ENCODE results near the gene AURKAIP1. TPM values are rescaled to one million over a fixed set of nuclear protein-coding genes. Genes with fewer than 3 reads are reported as not detected.

The AURKAIP1 gene
- polyA plus RNA-seq, 2 donors: 155 to 158 TPM

Other genes with a start within 250 kb of the AURKAIP1 start
- gene TTLL10, start 201.3 kb downstream of the AURKAIP1 start, polyA plus RNA-seq: under 1 TPM; 0.28 to 0.43 TPM
- 1 to 10 TPM; 1.9 to 4.3 TPM for gene TNFRSF18, start 168.6 kb downstream of the AURKAIP1 start, polyA plus RNA-seq
- gene TNFRSF4, start 161.1 kb downstream of the AURKAIP1 start, polyA plus RNA-seq: 1 to 10 TPM in 1 of 2 donors, under 1 TPM in 1; 0.73 to 1.1 TPM
- gene SDF4, start 143.2 kb downstream of the AURKAIP1 start, polyA plus RNA-seq: 10 to 100 TPM; 43.9 to 68.0 TPM
- 1 to 10 TPM; 4.5 to 6.7 TPM for gene B3GALT6, start 143.0 kb downstream of the AURKAIP1 start, polyA plus RNA-seq
- 1 to 10 TPM; 1.6 to 3.0 TPM for gene C1QTNF12, start 128.5 kb downstream of the AURKAIP1 start, polyA plus RNA-seq
- 10 to 100 TPM; 38.2 to 40.9 TPM for gene UBE2J2, start 101.4 kb downstream of the AURKAIP1 start, polyA plus RNA-seq
- gene SCNN1D, start 94.8 kb downstream of the AURKAIP1 start, polyA plus RNA-seq: 1 to 10 TPM; 2.8 to 9.9 TPM
- 100 to 1,000 TPM in 1 of 2 donors, 10 to 100 TPM in 1; 47.7 to 120 TPM for gene ACAP3, start 67.3 kb downstream of the AURKAIP1 start, polyA plus RNA-seq
- gene PUSL1, start 66.6 kb downstream of the AURKAIP1 start, polyA plus RNA-seq: 10 to 100 TPM; 24.4 to 24.8 TPM
- gene INTS11, start 50.5 kb downstream of the AURKAIP1 start, polyA plus RNA-seq: 100 to 1,000 TPM in 1 of 2 donors, 10 to 100 TPM in 1; 74.1 to 127 TPM
- gene CPTP, start 50.4 kb downstream of the AURKAIP1 start, polyA plus RNA-seq: 10 to 100 TPM; 38.3 to 73.1 TPM
- 1 to 10 TPM in 1 of 2 donors, under 1 TPM in 1; 0.28 to 1.9 TPM for gene TAS1R3, start 43.9 kb downstream of the AURKAIP1 start, polyA plus RNA-seq
- 100 to 1,000 TPM in 1 of 2 donors, 10 to 100 TPM in 1; 57.5 to 107 TPM for gene DVL1, start 25.8 kb downstream of the AURKAIP1 start, polyA plus RNA-seq
- 10 to 100 TPM in 1 of 2 donors, 1 to 10 TPM in 1; 7.5 to 14.7 TPM for gene MXRA8, start 16.7 kb downstream of the AURKAIP1 start, polyA plus RNA-seq
- 100 to 1,000 TPM in 1 of 2 donors, 10 to 100 TPM in 1; 97.9 to 210 TPM for gene CCNL2, start 24.1 kb upstream of the AURKAIP1 start, polyA plus RNA-seq
- gene MRPL20, start 32.1 kb upstream of the AURKAIP1 start, polyA plus RNA-seq: 100 to 1,000 TPM in 1 of 2 donors, 10 to 100 TPM in 1; 59.1 to 148 TPM
- gene ANKRD65, start 46.1 kb upstream of the AURKAIP1 start, polyA plus RNA-seq: 10 to 100 TPM; 10.6 to 12.4 TPM
- 10 to 100 TPM; 21.0 to 21.4 TPM for gene VWA1, start 60.5 kb upstream of the AURKAIP1 start, polyA plus RNA-seq
- gene ATAD3C, start 74.5 kb upstream of the AURKAIP1 start, polyA plus RNA-seq: 1 to 10 TPM; 1.8 to 2.1 TPM
- gene ATAD3B, start 96.6 kb upstream of the AURKAIP1 start, polyA plus RNA-seq: 10 to 100 TPM; 20.7 to 43.3 TPM
- gene ATAD3A, start 137.0 kb upstream of the AURKAIP1 start, polyA plus RNA-seq: 10 to 100 TPM; 25.4 to 26.1 TPM
- 1 to 10 TPM; 2.1 to 3.1 TPM for gene TMEM240, start 165.4 kb upstream of the AURKAIP1 start, polyA plus RNA-seq
- gene SSU72, start 199.7 kb upstream of the AURKAIP1 start, polyA plus RNA-seq: 10 to 100 TPM; 67.7 to 91.4 TPM
- 1 to 10 TPM; 7.5 to 8.3 TPM for gene FNDC10, start 224.9 kb upstream of the AURKAIP1 start, polyA plus RNA-seq
- 100 to 1,000 TPM in 1 of 2 donors, 10 to 100 TPM in 1; 89.9 to 153 TPM for gene MIB2, start 240.3 kb upstream of the AURKAIP1 start, polyA plus RNA-seq

All from esophagus (tissue), 2 donors.